H1 (cell line): Measurements from ENCODE around the gene PDZD8. TPM values are rescaled to one million over a fixed set of nuclear protein-coding genes. Genes with fewer than 3 reads are reported as not detected.

Experiments used
- CTCF ChIA-PET: fragments of 300-600 bp; sonication (Branson Sonifier 250); formaldehyde crosslinking; loops from one replicate; lab custom pipeline; 2021; ENCODE audit not compliant: partially characterized antibody; lab: Charles Lee
- POLR2A ChIA-PET: fragments of 300-600 bp; sonication (Branson Sonifier 250); formaldehyde crosslinking; loops from one replicate; lab custom pipeline; 2021; ENCODE audit warnings: inconsistent platforms; ENCODE audit not compliant: partially characterized antibody; lab: Charles Lee
- DNase-seq, 2 experiments: peaks; one replicate each; pipeline versions ENCODE4 v3.0.0 to v3.0.0-alpha.2; 2010 to 2022; ENCODE audit warnings: low spot score in 2 of 2, low read depth in 1 of 2, mixed read lengths in 1 of 2
- FAIRE-seq: peaks from 2 replicates; lab custom pipeline; 2011; peaks lifted over from hg19 to GRCh38; lab: Jason Lieb, UNC
- H2AFZ ChIP-seq: 2 replicates; pipeline ENCODE4 v1.8.1; 2012; ENCODE audit warnings: low read length, inconsistent platforms
- H2AK5ac ChIP-seq: 2 replicates; pipeline ENCODE4 v1.6.1; 2013; ENCODE audit warnings: low read depth, low read length
- H2BK120ac ChIP-seq: replicated peaks from 2 replicates; pipeline ENCODE3; 2013; ENCODE audit warnings: low read depth, low read length, inconsistent platforms
- H2BK12ac ChIP-seq: 2 replicates; pipeline ENCODE4 v1.6.1; 2013; ENCODE audit warnings: low read depth, low read length
- H2BK15ac ChIP-seq: 2 replicates; pipeline ENCODE4 v1.6.1; 2013; ENCODE audit warnings: low read length
- H2BK20ac ChIP-seq: 2 replicates; pipeline ENCODE4 v1.6.1; 2013; ENCODE audit warnings: low read length
- H2BK5ac ChIP-seq: 2 replicates; pipeline ENCODE4 v1.6.1; 2013; ENCODE audit warnings: low read depth, low read length
- H3K14ac ChIP-seq: 2 replicates; pipeline ENCODE4 v1.6.1; 2013; ENCODE audit warnings: inconsistent platforms; ENCODE audit not compliant: insufficient read length
- H3K18ac ChIP-seq: 2 replicates; pipeline ENCODE4 v1.6.1; 2013; ENCODE audit warnings: low read length; ENCODE audit errors: extremely low read depth
- H3K23ac ChIP-seq: 2 replicates; pipeline ENCODE4 v1.6.1; 2013; ENCODE audit warnings: inconsistent platforms; ENCODE audit not compliant: insufficient read length
- H3K23me2 ChIP-seq: 2 replicates; pipeline ENCODE4 v1.6.1; 2013; ENCODE audit warnings: low read depth, low read length
- H3K27ac ChIP-seq: 2 replicates; pipeline ENCODE4 v1.6.1; 2011; ENCODE audit warnings: low read depth, low read length, inconsistent platforms
- H3K27me3 ChIP-seq, 4 experiments: replicated peaks in 1 of 4; 1 replicate in 1 of 4; 2 replicates in 3 of 4; pipeline versions ENCODE4 v1.6.1 to v1.8.1; 2011 to 2013; ENCODE audit warnings: low read length in 3 of 4, mild to moderate bottlenecking in 3 of 4, inconsistent platforms in 2 of 4, mixed read lengths in 2 of 4, moderate library complexity in 1 of 4; ENCODE audit not compliant: control insufficient read depth in 3 of 4, insufficient read depth in 3 of 4; ENCODE audit errors: extremely low read depth in 1 of 4
- H3K36me3 ChIP-seq, 4 experiments: 2 replicates each; pipeline versions ENCODE4 v1.6.1 to v1.8.1; 2011 to 2013; ENCODE audit warnings: mild to moderate bottlenecking in 4 of 4, low read length in 3 of 4, moderate library complexity in 2 of 4, control low read depth in 1 of 4, inconsistent platforms in 1 of 4; ENCODE audit not compliant: insufficient read depth in 4 of 4, control insufficient read depth in 2 of 4
- H3K4ac ChIP-seq: replicated peaks from 2 replicates; pipeline ENCODE3; 2013; ENCODE audit warnings: low read length, low read depth, mixed read lengths, inconsistent platforms; ENCODE audit not compliant: insufficient read length
- H3K4me1 ChIP-seq, 4 experiments: replicated peaks in 1 of 4; 1 replicate in 1 of 4; 2 replicates in 3 of 4; pipeline versions ENCODE4 v1.6.1 to v1.8.1; 2011 to 2013; ENCODE audit warnings: low read length in 3 of 4, inconsistent platforms in 2 of 4, mixed read lengths in 1 of 4; ENCODE audit not compliant: insufficient read depth in 4 of 4, control insufficient read depth in 3 of 4
- H3K4me2 ChIP-seq, 2 experiments: 2 replicates each; pipeline versions ENCODE4 v1.6.1 to v1.8.1; 2011 to 2013; ENCODE audit warnings: low read depth in 2 of 2, low read length in 2 of 2, control low read depth in 1 of 2, inconsistent platforms in 1 of 2, mild to moderate bottlenecking in 1 of 2; ENCODE audit not compliant: insufficient read depth in 1 of 2
- H3K4me3 ChIP-seq, 4 experiments: fragments of 200-600, 300-600 bp in 1 of 4; sonication (generic), shearing (Covaris generic), sonication (Bioruptor Twin) in 1 of 4; 2 replicates each; pipeline versions ENCODE4 v1.5.1 to v1.8.1; 2011 to 2016; ENCODE audit warnings: low read length in 4 of 4, low read depth in 3 of 4, control low read depth in 2 of 4, inconsistent platforms in 2 of 4, mild to moderate bottlenecking in 2 of 4, mixed read lengths in 1 of 4, moderate library complexity in 1 of 4; ENCODE audit not compliant: insufficient read depth in 2 of 4; ENCODE audit errors: extremely low read depth in 1 of 4
- H3K56ac ChIP-seq: replicated peaks from 2 replicates; pipeline ENCODE3; 2013; ENCODE audit warnings: low read depth, mild to moderate bottlenecking, mixed read lengths, low read length, inconsistent platforms; ENCODE audit not compliant: insufficient read length
- H3K79me1 ChIP-seq: 2 replicates; pipeline ENCODE4 v1.6.1; 2013; ENCODE audit warnings: low read depth, low read length, control low read depth
- H3K79me2 ChIP-seq, 2 experiments: 2 replicates each; pipeline versions ENCODE4 v1.6.1 to v1.8.1; 2012 to 2013; ENCODE audit warnings: low read length in 2 of 2, mild to moderate bottlenecking in 2 of 2, inconsistent platforms in 1 of 2; ENCODE audit not compliant: insufficient read depth in 2 of 2, control insufficient read depth in 1 of 2
- H3K9ac ChIP-seq, 4 experiments: replicated peaks in 1 of 4; 1 replicate in 1 of 4; 2 replicates in 3 of 4; pipeline versions ENCODE4 v1.6.1 to v1.8.1; 2011 to 2013; ENCODE audit warnings: low read depth in 3 of 4, low read length in 3 of 4, control low read depth in 2 of 4, mild to moderate bottlenecking in 2 of 4, moderate library complexity in 2 of 4, inconsistent platforms in 1 of 4; ENCODE audit errors: extremely low read depth in 1 of 4
- H3K9me3 ChIP-seq, 2 experiments: 2 replicates each; pipeline versions ENCODE4 v1.6.1 to v1.8.1; 2012 to 2013; ENCODE audit warnings: mild to moderate bottlenecking in 2 of 2, moderate library complexity in 2 of 2, control low read depth in 1 of 2, inconsistent platforms in 1 of 2, low read depth in 1 of 2, low read length in 1 of 2, mixed read lengths in 1 of 2; ENCODE audit not compliant: insufficient read depth in 2 of 2
- H4K20me1 ChIP-seq, 2 experiments: replicated peaks in 1 of 2; 2 replicates each; pipeline versions ENCODE3 to v1.8.1; 2011 to 2013; ENCODE audit warnings: inconsistent platforms in 2 of 2, low read length in 2 of 2, mild to moderate bottlenecking in 1 of 2; ENCODE audit not compliant: insufficient read depth in 2 of 2, control insufficient read depth in 1 of 2
- H4K5ac ChIP-seq: 2 replicates; pipeline ENCODE4 v1.6.1; 2013; ENCODE audit warnings: low read length, low read depth, mixed read lengths, inconsistent platforms; ENCODE audit not compliant: insufficient read length
- H4K8ac ChIP-seq: 2 replicates; pipeline ENCODE4 v1.8.0; 2013; ENCODE audit warnings: mild to moderate bottlenecking, moderate library complexity, low read length, inconsistent platforms; ENCODE audit not compliant: insufficient read depth; ENCODE audit errors: extremely low read depth
- H4K91ac ChIP-seq: replicated peaks from 2 replicates; pipeline ENCODE3; 2013; ENCODE audit warnings: low read length, mixed read lengths, inconsistent platforms; ENCODE audit not compliant: insufficient read length
- CBX5 ChIP-seq: fragments of 300-800, 300-1000 bp; sonication (generic); IDR thresholded peaks from 2 replicates; pipeline ENCODE4 v1.7.1; 2016; ENCODE audit warnings: antibody characterized with exemption, low read length, low read depth
- CREB1 ChIP-seq: IDR thresholded peaks from 2 replicates; pipeline ENCODE4 v1.6.1; 2012; ENCODE audit warnings: inconsistent platforms
- CTBP2 ChIP-seq: IDR thresholded peaks from 2 replicates; pipeline ENCODE4 v1.7.0; 2011; ENCODE audit warnings: borderline replicate concordance, mild to moderate bottlenecking, moderate library complexity, mixed read lengths, low read length; ENCODE audit not compliant: insufficient read depth, insufficient read length
- GTF2F1 ChIP-seq: IDR thresholded peaks from 2 replicates; pipeline ENCODE4 v1.6.1; 2012; ENCODE audit warnings: low read depth, low read length, improper control_type of control experiment, borderline replicate concordance
- RFX5 ChIP-seq: IDR thresholded peaks from 2 replicates; pipeline ENCODE4 v1.6.1; 2011; ENCODE audit warnings: low read depth, low read length, improper control_type of control experiment, borderline replicate concordance
- SIRT6 ChIP-seq: IDR thresholded peaks from one replicate; pipeline ENCODE4 v1.7.1; 2012; ENCODE audit warnings: low read length, inconsistent platforms
- polyA plus RNA-seq, 7 experiments: library from polyadenylated mRNA; depleted of rRNA in 3 of 7; stranded (reverse) in 5 of 7; unstranded in 2 of 7; fragments of >200 nt in 5 of 7; fragments of 200-250 nt in 2 of 7; gene quantifications; 1 replicate in 5 of 7; 2 replicates in 1 of 7; 4 replicates in 1 of 7; pipeline versions ENCODE4 v1.2.1 to v1.2.3, GENCODE V29; 2011 to 2013; ENCODE audit warnings: missing spikeins in 2 of 7, mixed read lengths in 2 of 7
- total RNA-seq: library from RNA; stranded (reverse); fragmentation: NEBNext Ultra II Directional; extraction: Animal tissue kit (Norgen Biotek cat#: 25700); gene quantifications from 2 replicates; pipeline ENCODE4 v1.2.1, GENCODE V29; 2021
- TF ChIP-seq, protein P1 (sequence below): IDR thresholded peaks from 2 replicates; pipeline ENCODE4 v1.6.1; 2012; ENCODE audit warnings: low read length, inconsistent platforms

The PDZD8 gene
- total and polyA plus RNA-seq, 2 of the 8 experiments (the other 6 are each of a cell fraction or from before 2014, with no cell fraction given) = 10.9 to 50.1 TPM

GRCh38 chr10:117306674-117307073 lies 68.6 kb downstream of the PDZD8 start:
- FAIRE-seq (no peak), DNase-seq (no peak)
- Histone ChIP-seq H3K56ac (no peak overlapping the region), H4K5ac (no peak overlapping the region), H2BK15ac (no peak overlapping the region), H3K23me2 (no peaks in the 10 kb centered on the region; the same call in 1 of the 2 replicates), H3K79me1 (no peaks in the 10 kb centered on the region), H4K20me1 (no peaks in the 10 kb centered on the region), H3K4me2 (no peak overlapping the region), H2AK5ac (no peak overlapping the region), H2BK120ac (no peak overlapping the region), H3K27ac (no peak overlapping the region), H2BK20ac (no peak overlapping the region), H2BK12ac (no peak overlapping the region), H4K8ac (no peak overlapping the region), H3K4ac (no peak overlapping the region), H3K14ac (no peak overlapping the region), H2AFZ (no peak overlapping the region), H3K18ac (no peak overlapping the region), H2BK5ac (no peak overlapping the region), H4K91ac (no peak overlapping the region), H3K9me3 (peaks cover 6 to 13% of the 10 kb centered on the region in 2 experiments; a peak in 2 of 4 replicates), H3K27me3 (no peaks in the 10 kb centered on the region), H3K4me1 (no peaks in the 10 kb centered on the region), H3K9ac (no peak overlapping the region), H3K79me2 (no peaks in the 10 kb centered on the region), H3K23ac (no peak overlapping the region), H3K36me3 (peaks cover 0 to 7% (median 0%) of the 10 kb centered on the region in 4 experiments; a peak in 1 of 8 replicates), H3K4me3 (no peak overlapping the region)
- ChIA-PET POLR2A (no interaction called here), CTCF (no interaction called here)
- TF ChIP-seq RFX5 = no peak
- no peak for TF ChIP-seq GTF2F1
- no peak for TF ChIP-seq CREB1
- TF ChIP-seq CBX5 = no peak
- TF ChIP-seq CTBP2 = no peak
- TF ChIP-seq, protein P1, sequence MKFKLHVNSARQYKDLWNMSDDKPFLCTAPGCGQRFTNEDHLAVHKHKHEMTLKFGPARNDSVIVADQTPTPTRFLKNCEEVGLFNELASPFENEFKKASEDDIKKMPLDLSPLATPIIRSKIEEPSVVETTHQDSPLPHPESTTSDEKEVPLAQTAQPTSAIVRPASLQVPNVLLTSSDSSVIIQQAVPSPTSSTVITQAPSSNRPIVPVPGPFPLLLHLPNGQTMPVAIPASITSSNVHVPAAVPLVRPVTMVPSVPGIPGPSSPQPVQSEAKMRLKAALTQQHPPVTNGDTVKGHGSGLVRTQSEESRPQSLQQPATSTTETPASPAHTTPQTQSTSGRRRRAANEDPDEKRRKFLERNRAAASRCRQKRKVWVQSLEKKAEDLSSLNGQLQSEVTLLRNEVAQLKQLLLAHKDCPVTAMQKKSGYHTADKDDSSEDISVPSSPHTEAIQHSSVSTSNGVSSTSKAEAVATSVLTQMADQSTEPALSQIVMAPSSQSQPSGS = no peak
- TF ChIP-seq SIRT6 = no peak
